ENCODE data around the gene ANO1. TPM values are rescaled to one million over a fixed set of nuclear protein-coding genes. Genes with fewer than 3 reads are reported as not detected.
"Not testable (repeated sequence)": the region's sequence is repeated elsewhere in the genome, so short reads cannot be mapped to it uniquely, and the experiment has no call there.

Gene ANO1
- 0.86 and 6.0 TPM in 2 replicates for total RNA-seq (2014; rRNA removed; shearing (Covaris generic))

GRCh38 chr11:70078095-70078780 lies at the start of gene ANO1:
ANO1 (plus strand) TSS chr11:70078317; CDS start chr11:70078607, 290 bp downstream.
- peak; percentile 27 for DNase-seq (ENCODE audit: low read depth)

GRCh38 chr11:70029115-70029860 lies 48.8 kb upstream of the ANO1 start:
- no peak for DNase-seq (ENCODE audit: low read depth)

- DNase-seq (ENCODE audit: low read depth): no peak
Observed at GRCh38 chr11:70029861-70030380, 48.2 kb upstream of the ANO1 start.

GRCh38 chr11:70030412-70030811 lies 47.7 kb upstream of the ANO1 start:
- no peak for DNase-seq (ENCODE audit: low read depth)

GRCh38 chr11:70031631-70032469 lies 46.3 kb upstream of the ANO1 start:
- no peak for DNase-seq (ENCODE audit: low read depth)

- no peak for DNase-seq (ENCODE audit: low read depth)
Observed at GRCh38 chr11:70032470-70032795, 45.7 kb upstream of the ANO1 start.

- DNase-seq (ENCODE audit: low read depth): no peak
Observed at GRCh38 chr11:70032943-70033710, 45.0 kb upstream of the ANO1 start.

GRCh38 chr11:70033711-70034070 lies 44.4 kb upstream of the ANO1 start:
- DNase-seq (ENCODE audit: low read depth): no peak

GRCh38 chr11:70034740-70035365 lies 43.3 kb upstream of the ANO1 start:
- DNase-seq (ENCODE audit: low read depth): no peak

- DNase-seq (ENCODE audit: low read depth): not testable (repeated sequence)
Observed at GRCh38 chr11:70035665-70036064, 42.5 kb upstream of the ANO1 start.

GRCh38 chr11:70036971-70037882 lies 40.9 kb upstream of the ANO1 start:
- no peak for DNase-seq (ENCODE audit: low read depth)

- no peak for DNase-seq (ENCODE audit: low read depth)
Observed at GRCh38 chr11:70038034-70038834, 39.9 kb upstream of the ANO1 start.

GRCh38 chr11:70040452-70040851 lies 37.7 kb upstream of the ANO1 start:
- no peak for DNase-seq (ENCODE audit: low read depth)

- DNase-seq (ENCODE audit: low read depth): no peak
Observed at GRCh38 chr11:70040869-70041501, 37.1 kb upstream of the ANO1 start.

GRCh38 chr11:70043482-70043881 lies 34.6 kb upstream of the ANO1 start:
- DNase-seq (ENCODE audit: low read depth): no peak

GRCh38 chr11:70046089-70046488 lies 32.0 kb upstream of the ANO1 start:
- no peak for DNase-seq (ENCODE audit: low read depth)

GRCh38 chr11:70048279-70049024 lies 29.7 kb upstream of the ANO1 start:
- no peak for DNase-seq (ENCODE audit: low read depth)

GRCh38 chr11:70049045-70049444 lies 29.1 kb upstream of the ANO1 start:
- DNase-seq (ENCODE audit: low read depth): no peak
